Measurements from ENCODE around the gene TNFSF12. TPM values are rescaled to one million over a fixed set of nuclear protein-coding genes. Genes with fewer than 3 reads are reported as not detected.

TNFSF12 gene
- total and polyA plus RNA-seq, 9 of the 15 experiments (the other 6 are each of a cell fraction or from before 2014, with no cell fraction given) = 0.03 to 0.95 (median 0.19) TPM; not detected in 3

DNA sequence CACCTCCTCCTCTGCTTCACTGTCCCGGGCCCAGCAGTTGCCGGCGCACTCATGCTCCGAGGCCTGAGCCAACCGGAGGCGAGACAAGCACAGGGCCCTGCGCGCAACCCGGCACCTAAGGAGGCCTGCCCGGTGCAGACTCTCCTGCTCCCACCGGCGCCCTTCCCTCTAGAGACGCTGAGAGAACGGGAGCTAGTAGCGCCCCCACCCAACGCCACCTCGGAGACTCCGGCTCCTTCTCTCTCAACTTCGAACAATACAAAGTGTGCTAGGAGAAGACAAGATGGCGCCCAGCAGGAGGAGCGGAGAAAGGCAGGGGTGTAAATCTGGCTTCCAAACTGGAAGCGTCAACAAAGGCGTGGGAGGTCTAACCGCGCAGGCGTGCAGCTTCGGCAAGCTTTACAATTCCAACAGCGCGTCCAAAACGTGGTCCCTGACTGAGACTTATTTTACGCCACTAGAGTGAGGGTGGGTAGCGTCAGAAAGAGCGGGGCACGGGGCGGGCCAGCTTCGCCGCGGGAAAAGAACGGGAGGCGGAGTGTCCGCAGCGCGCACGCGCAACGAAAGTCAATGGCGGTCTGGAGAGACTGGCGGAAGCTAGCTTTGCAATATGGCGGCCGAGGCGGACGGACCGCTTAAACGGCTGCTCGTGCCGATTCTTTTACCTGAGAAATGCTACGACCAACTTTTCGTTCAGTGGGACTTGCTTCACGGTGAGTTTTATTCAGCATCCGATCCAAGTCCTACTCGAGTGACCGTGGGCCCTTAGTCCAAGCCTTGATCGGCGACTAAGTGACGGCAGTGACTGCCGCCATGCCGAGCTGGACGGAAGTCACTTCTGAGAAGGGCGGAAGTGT, 34.6 kb downstream of the TNFSF12 start, which contains the start of gene MPDU1:
TSS of gene MPDU1 (plus strand) at position 600 of the 857 bp plus-strand sequence. CDS start at position 611, 11 bp downstream.
- no peaks in the 10 kb centered on the region for H3K27me3 ChIP-seq (ENCODE audit: control insufficient read depth in 2 of 2, insufficient read depth in 2 of 2, low read length in 2 of 2)
- H3K27ac ChIP-seq (ENCODE audit: extremely low read depth, low read depth, low read length) = peak within 1 kb of the TSS; percentile 99
- peak within 1 kb of the TSS; percentile 98 for H2AFZ ChIP-seq (ENCODE audit: low read depth, low read length)
- WGBS (ENCODE audit: insufficient coverage, low coverage, missing lambda C conversion rate) = 5% methylated on average over 39 of the region's 69 CpGs
- H3K9me3 ChIP-seq (replicated peaks; ENCODE audit: control insufficient read depth, insufficient read depth, low read depth, low read length) = no peaks in the 10 kb centered on the region
- ATAC-seq (peak; percentile 55), DNase-seq (ENCODE audit: extremely low read depth in 1 of 4, low spot score in 3 of 4) (peak; percentile 70 to 96 (median 78)), FAIRE-seq (peak; percentile 93)
- peak within 1 kb of the TSS; percentile 96 to 98 for H3K9ac ChIP-seq (ENCODE audit: insufficient read depth in 1 of 2, low read depth in 2 of 2, low read length in 2 of 2)
- in situ Hi-C loops (cut with MboI) (no loop called here), intact Hi-C loops (cut with micrococcal nuclease) (loop anchor here (5.0 kb wide), 1 partner anchor 34 kb away; no protein-coding TSS in a partner anchor)
- BruUV-seq (replicated peaks) = TSS peak; percentile 75
- H3K4me3 ChIP-seq = peak within 1 kb of the TSS; percentile 47
- H3K36me3 ChIP-seq (ENCODE audit: control insufficient read depth, insufficient read depth, low read length) = peaks cover 29% of the 10 kb centered on the region
- ChIA-PET CTCF (ENCODE audit: low intra/inter-chr PET ratio) (no interaction called here), POLR2A (interaction anchor here (0.6 to 3.4 kb wide), 16 partner anchors 10 to 590 kb away, joined by 3 to 46 read pairs (median 4); partner anchors contain the start of genes ATP1B2, TP53 and WRAP53)
- H3K9me1 ChIP-seq (ENCODE audit: control insufficient read depth, insufficient read depth, low read length) = no peaks in the 10 kb centered on the region
- H3K4me2 ChIP-seq (ENCODE audit: insufficient read depth, low read length) = peak within 1 kb of the TSS; percentile 94
- H3K79me2 ChIP-seq (ENCODE audit: control insufficient read depth, insufficient read depth, low read length) = peaks cover 78% of the 10 kb centered on the region
- H4K20me1 ChIP-seq (replicated peaks; ENCODE audit: control insufficient read depth, insufficient read depth, low read length) = 0 out of 2 replicates have a peak, but pooled peaks cover 3% of the 10 kb centered on the region
- H3K4me1 ChIP-seq (replicated peaks in 1 of 2; ENCODE audit: control insufficient read depth in 2 of 2, insufficient read depth in 2 of 2, low read length in 2 of 2) = peaks cover 65 to 80% of the 10 kb centered on the region in 2 experiments
- TF ChIP-seq XRCC5 (IDR thresholded peaks at IDR 0.05; ENCODE audit: low read depth, low read length) (no peak), FOXK2 (conservative IDR thresholded peaks at IDR 0.05 in 1 of 2, IDR thresholded peaks at IDR 0.05 in 1 of 2; ENCODE audit: low read depth in 2 of 2) (peak; percentile 72 to 73), ILK (tag; IDR thresholded peaks at IDR 0.05; ENCODE audit: borderline replicate concordance, low read depth) (no peak), MXI1 (IDR thresholded peaks at IDR 0.05; ENCODE audit: low read depth, low read length) (peak; percentile 99), SREBF1 (IDR thresholded peaks at IDR 0.05; ENCODE audit: borderline replicate concordance, low read depth, low read length) (no peak)
- TF ChIP-seq, protein P1, sequence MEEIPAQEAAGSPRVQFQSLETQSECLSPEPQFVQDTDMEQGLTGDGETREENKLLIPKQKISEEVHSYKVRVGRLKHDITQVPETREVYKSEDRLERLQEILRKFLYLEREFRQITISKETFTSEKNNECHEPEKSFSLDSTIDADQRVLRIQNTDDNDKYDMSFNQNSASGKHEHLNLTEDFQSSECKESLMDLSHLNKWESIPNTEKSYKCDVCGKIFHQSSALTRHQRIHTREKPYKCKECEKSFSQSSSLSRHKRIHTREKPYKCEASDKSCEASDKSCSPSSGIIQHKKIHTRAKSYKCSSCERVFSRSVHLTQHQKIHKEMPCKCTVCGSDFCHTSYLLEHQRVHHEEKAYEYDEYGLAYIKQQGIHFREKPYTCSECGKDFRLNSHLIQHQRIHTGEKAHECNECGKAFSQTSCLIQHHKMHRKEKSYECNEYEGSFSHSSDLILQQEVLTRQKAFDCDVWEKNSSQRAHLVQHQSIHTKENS (CRISPR knock-in tag; IDR thresholded peaks at IDR 0.05) = no peak
- TF ChIP-seq, protein P2, sequence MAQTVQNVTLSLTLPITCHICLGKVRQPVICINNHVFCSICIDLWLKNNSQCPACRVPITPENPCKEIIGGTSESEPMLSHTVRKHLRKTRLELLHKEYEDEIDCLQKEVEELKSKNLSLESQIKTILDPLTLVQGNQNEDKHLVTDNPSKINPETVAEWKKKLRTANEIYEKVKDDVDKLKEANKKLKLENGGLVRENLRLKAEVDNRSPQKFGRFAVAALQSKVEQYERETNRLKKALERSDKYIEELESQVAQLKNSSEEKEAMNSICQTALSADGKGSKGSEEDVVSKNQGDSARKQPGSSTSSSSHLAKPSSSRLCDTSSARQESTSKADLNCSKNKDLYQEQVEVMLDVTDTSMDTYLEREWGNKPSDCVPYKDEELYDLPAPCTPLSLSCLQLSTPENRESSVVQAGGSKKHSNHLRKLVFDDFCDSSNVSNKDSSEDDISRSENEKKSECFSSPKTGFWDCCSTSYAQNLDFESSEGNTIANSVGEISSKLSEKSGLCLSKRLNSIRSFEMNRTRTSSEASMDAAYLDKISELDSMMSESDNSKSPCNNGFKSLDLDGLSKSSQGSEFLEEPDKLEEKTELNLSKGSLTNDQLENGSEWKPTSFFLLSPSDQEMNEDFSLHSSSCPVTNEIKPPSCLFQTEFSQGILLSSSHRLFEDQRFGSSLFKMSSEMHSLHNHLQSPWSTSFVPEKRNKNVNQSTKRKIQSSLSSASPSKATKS (CRISPR knock-in tag; IDR thresholded peaks at IDR 0.05) = no peak
- TF ChIP-seq, protein P3, sequence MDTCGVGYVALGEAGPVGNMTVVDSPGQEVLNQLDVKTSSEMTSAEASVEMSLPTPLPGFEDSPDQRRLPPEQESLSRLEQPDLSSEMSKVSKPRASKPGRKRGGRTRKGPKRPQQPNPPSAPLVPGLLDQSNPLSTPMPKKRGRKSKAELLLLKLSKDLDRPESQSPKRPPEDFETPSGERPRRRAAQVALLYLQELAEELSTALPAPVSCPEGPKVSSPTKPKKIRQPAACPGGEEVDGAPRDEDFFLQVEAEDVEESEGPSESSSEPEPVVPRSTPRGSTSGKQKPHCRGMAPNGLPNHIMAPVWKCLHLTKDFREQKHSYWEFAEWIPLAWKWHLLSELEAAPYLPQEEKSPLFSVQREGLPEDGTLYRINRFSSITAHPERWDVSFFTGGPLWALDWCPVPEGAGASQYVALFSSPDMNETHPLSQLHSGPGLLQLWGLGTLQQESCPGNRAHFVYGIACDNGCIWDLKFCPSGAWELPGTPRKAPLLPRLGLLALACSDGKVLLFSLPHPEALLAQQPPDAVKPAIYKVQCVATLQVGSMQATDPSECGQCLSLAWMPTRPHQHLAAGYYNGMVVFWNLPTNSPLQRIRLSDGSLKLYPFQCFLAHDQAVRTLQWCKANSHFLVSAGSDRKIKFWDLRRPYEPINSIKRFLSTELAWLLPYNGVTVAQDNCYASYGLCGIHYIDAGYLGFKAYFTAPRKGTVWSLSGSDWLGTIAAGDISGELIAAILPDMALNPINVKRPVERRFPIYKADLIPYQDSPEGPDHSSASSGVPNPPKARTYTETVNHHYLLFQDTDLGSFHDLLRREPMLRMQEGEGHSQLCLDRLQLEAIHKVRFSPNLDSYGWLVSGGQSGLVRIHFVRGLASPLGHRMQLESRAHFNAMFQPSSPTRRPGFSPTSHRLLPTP (IDR thresholded peaks at IDR 0.05; ENCODE audit: borderline replicate concordance, extremely low read depth, insufficient read length) = no peak
- TF ChIP-seq, protein P4, sequence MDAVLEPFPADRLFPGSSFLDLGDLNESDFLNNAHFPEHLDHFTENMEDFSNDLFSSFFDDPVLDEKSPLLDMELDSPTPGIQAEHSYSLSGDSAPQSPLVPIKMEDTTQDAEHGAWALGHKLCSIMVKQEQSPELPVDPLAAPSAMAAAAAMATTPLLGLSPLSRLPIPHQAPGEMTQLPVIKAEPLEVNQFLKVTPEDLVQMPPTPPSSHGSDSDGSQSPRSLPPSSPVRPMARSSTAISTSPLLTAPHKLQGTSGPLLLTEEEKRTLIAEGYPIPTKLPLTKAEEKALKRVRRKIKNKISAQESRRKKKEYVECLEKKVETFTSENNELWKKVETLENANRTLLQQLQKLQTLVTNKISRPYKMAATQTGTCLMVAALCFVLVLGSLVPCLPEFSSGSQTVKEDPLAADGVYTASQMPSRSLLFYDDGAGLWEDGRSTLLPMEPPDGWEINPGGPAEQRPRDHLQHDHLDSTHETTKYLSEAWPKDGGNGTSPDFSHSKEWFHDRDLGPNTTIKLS (IDR thresholded peaks at IDR 0.05; ENCODE audit: borderline replicate concordance, low read depth) = peak; percentile 96
